Measurements from ENCODE around the gene AK9.
A peak's percentile ranks its signal among the peaks of the same experiment; 100 is the strongest.

Gene AK9

GRCh38 chr6:109507490-109508072 lies 183.4 kb downstream of the AK9 start:
- DNase-seq, result no peak

- no peak for DNase-seq
Observed at GRCh38 chr6:109506841-109507240, 184.2 kb downstream of the AK9 start.

GRCh38 chr6:109506314-109506713 lies 184.7 kb downstream of the AK9 start:
- no peak for DNase-seq

- peak; percentile 37 for DNase-seq
Observed at GRCh38 chr6:109503327-109504224, 187.4 kb downstream of the AK9 start.

GRCh38 chr6:109498936-109499335 lies 192.1 kb downstream of the AK9 start:
- no peak for DNase-seq

GRCh38 chr6:109498052-109498451 lies 192.9 kb downstream of the AK9 start:
- no peak for DNase-seq

GRCh38 chr6:109496036-109496772 lies 194.8 kb downstream of the AK9 start:
- peak; percentile 26 for DNase-seq

GRCh38 chr6:109493865-109494264 lies 197.1 kb downstream of the AK9 start:
- DNase-seq, result no peak

- peak; percentile 74 for DNase-seq
Observed at GRCh38 chr6:109491207-109491938, 199.6 kb downstream of the AK9 start.

GRCh38 chr6:109490713-109491112 lies 200.3 kb downstream of the AK9 start:
- peak; percentile 74 for DNase-seq

GRCh38 chr6:109488001-109488400 lies 203.0 kb downstream of the AK9 start:
- no peak for DNase-seq

- DNase-seq, result no peak
Observed at GRCh38 chr6:109486068-109486467, 204.9 kb downstream of the AK9 start.

- DNase-seq, result no peak
Observed at GRCh38 chr6:109485266-109485935, 205.6 kb downstream of the AK9 start.

GRCh38 chr6:109484122-109484521 lies 206.9 kb downstream of the AK9 start:
- DNase-seq, result peak; percentile 35

GRCh38 chr6:109483735-109484057 lies 207.3 kb downstream of the AK9 start:
- no peak for DNase-seq

GRCh38 chr6:109482905-109483734 lies 207.9 kb downstream of the AK9 start, which contains the start of gene ZBTB24:
Gene ZBTB24 (minus strand): TSS chr6:109483219. CDS start chr6:109482026, 1,193 bp downstream.
- DNase-seq, result peak; percentile 93

GRCh38 chr6:109480993-109481480 lies 210.0 kb downstream of the AK9 start:
- DNase-seq, result no peak

GRCh38 chr6:109478841-109479624 lies 212.0 kb downstream of the AK9 start:
- no peak for DNase-seq

- DNase-seq, result no peak
Observed at GRCh38 chr6:109478222-109478805, 212.7 kb downstream of the AK9 start.

GRCh38 chr6:109477725-109478124 lies 213.3 kb downstream of the AK9 start:
- no peak for DNase-seq

Measured in eye (tissue), 1 donor.